Measurements from ENCODE around the gene OPN5. TPM values are rescaled to one million over a fixed set of nuclear protein-coding genes. Genes with fewer than 3 reads are reported as not detected.
"Not testable (repeated sequence)": the region's sequence is repeated elsewhere in the genome, so short reads cannot be mapped to it uniquely, and the experiment has no call there.

OPN5 gene
- total and polyA plus RNA-seq, 7 donors, result not detected

DNA sequence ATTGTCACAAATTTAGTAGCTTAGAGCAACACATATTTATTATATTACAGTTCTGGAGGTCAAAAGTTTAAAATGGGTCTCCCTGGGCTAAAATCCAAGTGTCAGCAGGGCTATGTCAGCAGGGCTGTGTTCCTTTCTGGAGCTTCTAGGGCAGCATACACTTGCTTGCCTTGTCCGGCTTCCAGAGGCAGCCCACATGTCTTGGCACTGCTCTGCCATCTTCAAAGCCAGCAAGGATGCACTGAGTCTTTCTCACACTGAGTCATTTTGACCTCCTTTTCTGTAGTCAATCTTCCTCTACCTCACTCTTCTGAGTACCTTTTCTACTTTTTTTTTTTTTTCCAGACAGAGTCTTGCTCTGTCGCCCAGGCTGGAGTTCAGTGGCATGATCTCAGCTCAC lies 44.4 kb upstream of the OPN5 start:
- Histone ChIP-seq H3K27ac (no peak overlapping the region), H3K36me3 (no peaks in the 10 kb centered on the region), H3K27me3 (no peaks in the 10 kb centered on the region), H3K4me3 (no peak overlapping the region), H3K9me3 (no peaks in the 10 kb centered on the region), H3K4me1 (peaks cover 0 to 7% (median 3%) of the 10 kb centered on the region in 4 donors)
- intact Hi-C loops (cut with DNase I), result no loop called here
- DNase-seq, result no peak
- TF ChIP-seq, protein P1, sequence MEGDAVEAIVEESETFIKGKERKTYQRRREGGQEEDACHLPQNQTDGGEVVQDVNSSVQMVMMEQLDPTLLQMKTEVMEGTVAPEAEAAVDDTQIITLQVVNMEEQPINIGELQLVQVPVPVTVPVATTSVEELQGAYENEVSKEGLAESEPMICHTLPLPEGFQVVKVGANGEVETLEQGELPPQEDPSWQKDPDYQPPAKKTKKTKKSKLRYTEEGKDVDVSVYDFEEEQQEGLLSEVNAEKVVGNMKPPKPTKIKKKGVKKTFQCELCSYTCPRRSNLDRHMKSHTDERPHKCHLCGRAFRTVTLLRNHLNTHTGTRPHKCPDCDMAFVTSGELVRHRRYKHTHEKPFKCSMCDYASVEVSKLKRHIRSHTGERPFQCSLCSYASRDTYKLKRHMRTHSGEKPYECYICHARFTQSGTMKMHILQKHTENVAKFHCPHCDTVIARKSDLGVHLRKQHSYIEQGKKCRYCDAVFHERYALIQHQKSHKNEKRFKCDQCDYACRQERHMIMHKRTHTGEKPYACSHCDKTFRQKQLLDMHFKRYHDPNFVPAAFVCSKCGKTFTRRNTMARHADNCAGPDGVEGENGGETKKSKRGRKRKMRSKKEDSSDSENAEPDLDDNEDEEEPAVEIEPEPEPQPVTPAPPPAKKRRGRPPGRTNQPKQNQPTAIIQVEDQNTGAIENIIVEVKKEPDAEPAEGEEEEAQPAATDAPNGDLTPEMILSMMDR (IDR thresholded peaks at IDR 0.05), result no peak
- no peak for TF ChIP-seq POLR2A (IDR thresholded peaks at IDR 0.05)
- no peak for TF ChIP-seq EP300 (IDR thresholded peaks at IDR 0.05)
- TF ChIP-seq POLR2AphosphoS5 (IDR thresholded peaks at IDR 0.05), result no peak
- WGBS, 2 donors, result 89 to 92% methylated on average over 2 of the region's 2 CpGs

GRCh38 chr6:47740714-47741113 lies 41.1 kb upstream of the OPN5 start:
- no peak for DNase-seq
- Histone ChIP-seq H3K4me1 (peaks cover 0 to 7% (median 3%) of the 10 kb centered on the region in 4 donors), H3K36me3 (no peaks in the 10 kb centered on the region), H3K9me3 (no peaks in the 10 kb centered on the region), H3K27me3 (no peaks in the 10 kb centered on the region), H3K4me3 (no peak overlapping the region), H3K27ac (no peak overlapping the region)
- 38 to 70% methylated on average over 1 of the region's 1 CpG for WGBS, 2 donors
- TF ChIP-seq, protein P1 (IDR thresholded peaks at IDR 0.05), result no peak
- TF ChIP-seq POLR2A (IDR thresholded peaks at IDR 0.05) (no peak), EP300 (IDR thresholded peaks at IDR 0.05) (no peak), POLR2AphosphoS5 (IDR thresholded peaks at IDR 0.05) (no peak)
- intact Hi-C loops (cut with DNase I), result no loop called here

GRCh38 chr6:47741807-47742206 lies 40.0 kb upstream of the OPN5 start:
- DNase-seq, result no peak
- Histone ChIP-seq H3K4me3 (no peak overlapping the region), H3K36me3 (no peaks in the 10 kb centered on the region), H3K27me3 (no peaks in the 10 kb centered on the region), H3K4me1 (peaks cover 0 to 7% (median 3%) of the 10 kb centered on the region in 4 donors), H3K27ac (peak overlapping the region in 1 of 4 donors; percentile 43), H3K9me3 (no peaks in the 10 kb centered on the region)
- intact Hi-C loops (cut with DNase I), result no loop called here
- no peak for TF ChIP-seq POLR2A (IDR thresholded peaks at IDR 0.05)
- 18 to 59% methylated on average over 2 of the region's 2 CpGs for WGBS, 2 donors

DNA sequence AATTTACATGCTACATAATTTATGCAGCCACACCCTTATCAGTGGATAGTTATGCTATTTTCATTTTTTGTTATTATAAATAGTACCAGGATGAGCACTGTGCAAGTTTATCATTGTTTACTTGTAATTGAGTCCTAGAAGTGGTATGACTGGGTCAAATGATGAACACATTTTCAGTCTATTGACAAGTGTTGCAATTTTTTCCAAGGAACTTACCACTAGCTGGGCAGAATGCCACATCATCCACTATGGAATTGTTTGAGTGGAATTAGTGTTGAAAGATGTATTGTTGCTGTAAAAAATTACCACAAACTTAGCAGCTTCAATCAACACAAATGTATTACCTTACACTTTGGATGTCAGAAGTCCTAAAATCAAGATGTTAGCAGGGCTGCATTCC lies 38.1 kb upstream of the OPN5 start:
- H3K9me3 ChIP-seq, result no peaks in the 10 kb centered on the region
- no peak for DNase-seq
- H3K27ac ChIP-seq, result no peak overlapping the region
- no peaks in the 10 kb centered on the region for H3K27me3 ChIP-seq
- intact Hi-C loops (cut with DNase I), result no loop called here
- H3K4me3 ChIP-seq, result no peak overlapping the region
- H3K4me1 ChIP-seq, result peaks cover 0 to 7% (median 3%) of the 10 kb centered on the region in 4 donors
- TF ChIP-seq EP300 (IDR thresholded peaks at IDR 0.05) (no peak), POLR2AphosphoS5 (IDR thresholded peaks at IDR 0.05) (no peak), POLR2A (IDR thresholded peaks at IDR 0.05) (no peak)
- no peaks in the 10 kb centered on the region for H3K36me3 ChIP-seq

DNA sequence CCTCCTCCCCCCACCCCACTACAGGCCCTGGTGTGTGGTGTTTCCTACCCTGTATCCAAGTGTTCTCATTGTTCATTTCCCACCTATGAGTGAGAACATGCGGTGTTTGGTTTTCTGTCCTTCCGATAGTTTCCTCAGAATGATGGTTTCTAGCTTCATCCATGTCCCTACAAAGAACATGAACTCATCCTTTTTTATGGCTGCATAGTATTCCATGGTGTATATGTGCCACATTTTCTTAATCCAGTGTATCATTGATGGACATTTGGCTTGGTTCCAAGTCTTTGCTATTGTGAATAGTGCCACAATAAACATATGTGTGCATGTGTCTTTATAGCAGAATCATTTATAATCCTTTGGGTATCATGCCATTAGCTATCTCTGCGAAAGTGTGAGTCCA lies 36.6 kb upstream of the OPN5 start:
- H3K36me3 ChIP-seq; H3K4me1 ChIP-seq; H3K4me3 ChIP-seq; intact Hi-C loops (cut with DNase I); H3K9me3 ChIP-seq; DNase-seq; H3K27ac ChIP-seq; H3K27me3 ChIP-seq: not testable (repeated sequence)
- WGBS, 2 donors, result 97% methylated on average over 3 of the region's 3 CpGs

DNA sequence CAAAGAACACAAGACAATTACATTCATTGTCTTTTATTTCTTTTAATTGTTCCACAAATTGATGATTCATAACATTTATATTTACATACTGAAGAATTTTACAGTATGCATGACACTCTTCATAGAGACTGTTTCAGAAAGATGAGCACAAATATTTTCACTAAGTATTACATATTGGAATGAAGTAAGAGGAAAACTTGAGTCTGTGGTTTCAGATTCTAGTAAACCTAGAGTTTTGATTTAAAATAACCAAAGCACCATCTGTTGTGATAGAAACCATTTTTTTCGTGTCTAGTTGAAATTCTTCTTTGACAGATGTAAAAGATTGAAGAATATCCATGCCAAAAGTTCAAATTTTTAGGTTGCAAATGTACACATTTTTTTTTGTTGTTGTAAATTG lies 32.1 kb upstream of the OPN5 start:
- H3K4me3 ChIP-seq, result no peak overlapping the region
- H3K27ac ChIP-seq, result no peak overlapping the region
- intact Hi-C loops (cut with DNase I), result no loop called here
- 58 to 62% methylated on average over 1 of the region's 1 CpG for WGBS, 2 donors
- H3K36me3 ChIP-seq, result no peaks in the 10 kb centered on the region
- no peaks in the 10 kb centered on the region for H3K9me3 ChIP-seq
- no peak for TF ChIP-seq POLR2AphosphoS5 (IDR thresholded peaks at IDR 0.05)
- no peaks in the 10 kb centered on the region for H3K27me3 ChIP-seq
- H3K4me1 ChIP-seq, result no peaks in the 10 kb centered on the region
- DNase-seq, result no peak

DNA sequence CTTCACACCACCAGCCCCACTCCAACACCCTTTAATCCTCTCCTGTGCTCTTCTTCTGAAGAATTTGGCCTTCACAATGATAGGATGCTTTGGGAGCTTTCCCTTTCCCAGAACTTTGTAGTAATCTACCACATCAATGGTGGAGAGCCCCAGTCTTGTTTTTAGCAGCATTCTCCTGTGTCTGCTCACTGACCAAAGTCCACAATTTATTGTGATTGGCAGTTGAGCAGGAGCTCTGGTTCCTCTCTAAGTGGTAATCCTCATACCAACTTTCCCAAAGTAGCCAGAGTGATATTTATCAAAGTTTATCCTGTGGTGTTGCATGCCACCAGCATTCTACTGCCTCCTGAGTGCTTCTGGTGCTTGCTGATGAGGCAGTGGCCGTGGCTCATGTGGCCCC lies 29.0 kb upstream of the OPN5 start:
- H3K4me1 ChIP-seq, result no peaks in the 10 kb centered on the region
- intact Hi-C loops (cut with DNase I), result no loop called here
- H3K27ac ChIP-seq, result no peak overlapping the region
- H3K36me3 ChIP-seq, result no peaks in the 10 kb centered on the region
- peaks cover 0 to 2% (median 0%) of the 10 kb centered on the region in 4 donors for H3K9me3 ChIP-seq
- H3K4me3 ChIP-seq, result no peak overlapping the region
- no peak for DNase-seq
- 65 to 72% methylated on average over 1 of the region's 1 CpG for WGBS, 2 donors
- H3K27me3 ChIP-seq, result no peaks in the 10 kb centered on the region
- no peak for TF ChIP-seq POLR2A (IDR thresholded peaks at IDR 0.05)
- TF ChIP-seq POLR2AphosphoS5 (IDR thresholded peaks at IDR 0.05), result no peak
- TF ChIP-seq, protein P1 (IDR thresholded peaks at IDR 0.05), result no peak
- no peak for TF ChIP-seq EP300 (IDR thresholded peaks at IDR 0.05)
